Peyer's patch (tissue), 4 donors: ENCODE results near the gene C20orf202. TPM values are rescaled to one million over a fixed set of nuclear protein-coding genes. Genes with fewer than 3 reads are reported as not detected.

ENCODE experiments used
- DNase-seq, 3 donors: peaks; one replicate each; pipeline ENCODE4 v3.0.0-alpha.2; 2017 to 2019
- H3K27ac ChIP-seq, 4 donors: fragments of 200-600 bp; sonication (generic); one replicate each; pipeline ENCODE4 v1.5.1; 2016 to 2019
- H3K27me3 ChIP-seq, 2 donors: fragments of 200-600 bp; sonication (generic); one replicate each; pipeline ENCODE4 v1.5.1; 2019
- H3K36me3 ChIP-seq, 3 donors: fragments of 200-600 bp; sonication (generic); one replicate each; pipeline ENCODE4 v1.5.1; 2016 to 2019
- H3K4me1 ChIP-seq, 4 donors: fragments of 200-600 bp; sonication (generic); one replicate each; pipeline ENCODE4 v1.5.1; 2016 to 2019
- H3K4me3 ChIP-seq, 4 donors: fragments of 200-600 bp; sonication (generic); 1 replicate in 3 of 4; 2 replicates in 1 of 4; pipeline ENCODE4 v1.5.1; 2016 to 2019; ENCODE audit warnings: mild to moderate bottlenecking in 1 of 4
- H3K9me3 ChIP-seq, 4 donors: fragments of 200-600 bp; sonication (generic); one replicate each; pipeline ENCODE4 v1.5.1; 2016 to 2019; ENCODE audit warnings: mild to moderate bottlenecking in 1 of 4
- CTCF ChIP-seq, 6 experiments: fragments of 450-650 bp in 4 of 6; fragments of 200-600 bp in 2 of 6; sonication (generic) in 1 of 6; IDR thresholded peaks; one replicate each; pipeline ENCODE4 v1.5.1; 2017 to 2019; ENCODE audit warnings: antibody characterized with exemption in 6 of 6, mild to moderate bottlenecking in 3 of 6, moderate library complexity in 1 of 6
- POLR2A ChIP-seq, 2 donors: fragments of 450-650 bp; IDR thresholded peaks; one replicate each; pipeline ENCODE4 v1.5.1; 2017; ENCODE audit warnings: antibody characterized with exemption in 2 of 2, mild to moderate bottlenecking in 2 of 2, moderate library complexity in 2 of 2
- total RNA-seq, 4 donors: library from RNA; depleted of rRNA; stranded (reverse); fragments of >200 nt; gene quantifications; one replicate each; pipeline ENCODE4 v1.1.0, GENCODE V29; 2016

The C20orf202 gene
- 1 to 10 TPM in 2 of 4 donors, not detected in 2; 1.7 to 2.3 TPM for total RNA-seq

GRCh38 chr20:1202762-1203504, at the start of gene C20orf202:
Gene C20orf202, plus strand, starts transcription at chr20:1203454. Its CDS starts 132 bp downstream, at chr20:1203586.
- H3K36me3 ChIP-seq = no peaks in the 10 kb centered on the region
- DNase-seq = no peak
- no peaks in the 10 kb centered on the region for H3K9me3 ChIP-seq
- no peak within 1 kb of the TSS for H3K27ac ChIP-seq
- no peaks in the 10 kb centered on the region for H3K27me3 ChIP-seq
- H3K4me1 ChIP-seq = peaks cover 0 to 15% (median 0%) of the 10 kb centered on the region in 4 donors
- no peak within 1 kb of the TSS for H3K4me3 ChIP-seq
- TF ChIP-seq CTCF (IDR thresholded peaks at IDR 0.05) = no peak
- TF ChIP-seq POLR2A (IDR thresholded peaks at IDR 0.05) = no peak

- Histone ChIP-seq H3K27ac (no peak overlapping the region), H3K9me3 (no peaks in the 10 kb centered on the region), H3K4me3 (no peak overlapping the region), H3K4me1 (no peaks in the 10 kb centered on the region), H3K36me3 (peaks cover 0 to 46% (median 0%) of the 10 kb centered on the region in 3 donors), H3K27me3 (no peaks in the 10 kb centered on the region)
- DNase-seq = no peak
- TF ChIP-seq POLR2A (IDR thresholded peaks at IDR 0.05) (no peak), CTCF (IDR thresholded peaks at IDR 0.05) (no peak)
Observed at GRCh38 chr20:1154226-1154625, 49.0 kb upstream of the C20orf202 start.

DNA sequence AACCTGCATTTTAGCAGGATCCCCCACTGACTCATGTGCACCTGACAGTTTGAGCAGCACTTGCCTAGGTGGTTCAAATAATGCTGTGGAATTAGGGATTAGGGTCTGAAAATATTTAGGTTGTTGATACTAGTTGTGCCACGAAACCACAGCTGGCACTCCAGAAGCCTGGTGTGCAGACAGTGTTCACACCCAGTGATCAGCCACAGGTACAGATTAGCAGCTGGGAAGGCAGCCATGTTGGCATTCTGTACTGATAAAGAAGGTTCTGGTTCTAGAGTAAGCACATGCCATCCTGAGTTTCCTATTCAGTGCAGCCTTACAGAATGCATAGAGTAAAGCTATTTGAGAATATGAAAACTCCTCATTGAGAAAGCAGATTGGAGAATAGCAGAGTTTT, 48.6 kb upstream of the C20orf202 start:
- Histone ChIP-seq H3K27ac (no peak overlapping the region), H3K36me3 (peaks cover 0 to 50% (median 0%) of the 10 kb centered on the region in 3 donors), H3K27me3 (no peaks in the 10 kb centered on the region), H3K4me3 (no peak overlapping the region), H3K9me3 (no peaks in the 10 kb centered on the region), H3K4me1 (no peaks in the 10 kb centered on the region)
- DNase-seq = no peak
- TF ChIP-seq POLR2A (IDR thresholded peaks at IDR 0.05) (no peak), CTCF (IDR thresholded peaks at IDR 0.05) (no peak)

GRCh38 chr20:1155342-1155741, 47.9 kb upstream of the C20orf202 start:
- DNase-seq = no peak
- H3K36me3 ChIP-seq = peaks cover 0 to 55% (median 0%) of the 10 kb centered on the region in 3 donors
- no peak overlapping the region for H3K27ac ChIP-seq
- no peak for TF ChIP-seq POLR2A (IDR thresholded peaks at IDR 0.05)
- no peak for TF ChIP-seq CTCF (IDR thresholded peaks at IDR 0.05)
- H3K4me1 ChIP-seq = no peaks in the 10 kb centered on the region
- H3K4me3 ChIP-seq = no peak overlapping the region
- H3K9me3 ChIP-seq = no peaks in the 10 kb centered on the region
- H3K27me3 ChIP-seq = no peaks in the 10 kb centered on the region

GRCh38 chr20:1160496-1160895, 42.8 kb upstream of the C20orf202 start:
- no peaks in the 10 kb centered on the region for H3K27me3 ChIP-seq
- no peak for TF ChIP-seq POLR2A (IDR thresholded peaks at IDR 0.05)
- no peak for TF ChIP-seq CTCF (IDR thresholded peaks at IDR 0.05)
- H3K9me3 ChIP-seq = no peaks in the 10 kb centered on the region
- DNase-seq = no peak
- H3K4me3 ChIP-seq = no peak overlapping the region
- no peak overlapping the region for H3K27ac ChIP-seq
- H3K36me3 ChIP-seq = peaks cover 0 to 62% (median 0%) of the 10 kb centered on the region in 3 donors
- H3K4me1 ChIP-seq = no peaks in the 10 kb centered on the region
